ENCODE results near the gene LMF1. TPM values are rescaled to one million over a fixed set of nuclear protein-coding genes. Genes with fewer than 3 reads are reported as not detected.

The LMF1 gene
- total RNA-seq, 3 donors from 2014 or later (not counting 1 experiment from before 2014, with no cell fraction given): 28.2 to 42.2 (median 41.2) TPM

DNA sequence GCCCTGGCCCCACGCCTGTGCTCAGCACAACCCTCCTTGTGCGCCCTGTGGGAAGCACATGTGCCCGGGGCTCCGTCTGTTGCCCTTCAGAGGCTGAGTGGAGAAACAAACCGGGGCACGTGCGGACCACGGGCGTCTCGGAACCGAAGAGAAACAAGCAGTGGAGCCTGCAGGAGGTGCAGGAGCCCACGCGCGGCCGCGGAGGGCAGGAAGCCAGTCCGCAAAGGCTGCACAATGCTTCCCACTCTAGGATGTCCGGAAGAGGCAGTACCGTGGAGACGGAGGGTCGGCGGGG lies 94.8 kb downstream of the LMF1 start:
- no peaks in the 10 kb centered on the region for H3K9me3 ChIP-seq (ENCODE audit: control insufficient read depth, insufficient read depth, low read length)
- TF ChIP-seq, protein P1, sequence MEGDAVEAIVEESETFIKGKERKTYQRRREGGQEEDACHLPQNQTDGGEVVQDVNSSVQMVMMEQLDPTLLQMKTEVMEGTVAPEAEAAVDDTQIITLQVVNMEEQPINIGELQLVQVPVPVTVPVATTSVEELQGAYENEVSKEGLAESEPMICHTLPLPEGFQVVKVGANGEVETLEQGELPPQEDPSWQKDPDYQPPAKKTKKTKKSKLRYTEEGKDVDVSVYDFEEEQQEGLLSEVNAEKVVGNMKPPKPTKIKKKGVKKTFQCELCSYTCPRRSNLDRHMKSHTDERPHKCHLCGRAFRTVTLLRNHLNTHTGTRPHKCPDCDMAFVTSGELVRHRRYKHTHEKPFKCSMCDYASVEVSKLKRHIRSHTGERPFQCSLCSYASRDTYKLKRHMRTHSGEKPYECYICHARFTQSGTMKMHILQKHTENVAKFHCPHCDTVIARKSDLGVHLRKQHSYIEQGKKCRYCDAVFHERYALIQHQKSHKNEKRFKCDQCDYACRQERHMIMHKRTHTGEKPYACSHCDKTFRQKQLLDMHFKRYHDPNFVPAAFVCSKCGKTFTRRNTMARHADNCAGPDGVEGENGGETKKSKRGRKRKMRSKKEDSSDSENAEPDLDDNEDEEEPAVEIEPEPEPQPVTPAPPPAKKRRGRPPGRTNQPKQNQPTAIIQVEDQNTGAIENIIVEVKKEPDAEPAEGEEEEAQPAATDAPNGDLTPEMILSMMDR (IDR thresholded peaks at IDR 0.05): no peak
- Mint-ChIP-seq H3K36me3 (no peaks in the 10 kb centered on the region), H3K9me3 (no peaks in the 10 kb centered on the region), H3K4me3 (no peak overlapping the region), H3K4me1 (peaks cover 0 to 4% of the 10 kb centered on the region in 2 donors), H3K27me3 (ENCODE audit: low read depth in 2 of 2) (no peaks in the 10 kb centered on the region), H3K27ac (no peak overlapping the region)
- WGBS (ENCODE audit: insufficient coverage): 96% methylated on average over 22 of the region's 22 CpGs
- peaks cover 2% of the 10 kb centered on the region for H3K36me3 ChIP-seq (ENCODE audit: control insufficient read depth, insufficient read depth, low read length)
- ATAC-seq (no peak), DNase-seq (no peak)
- H3K4me3 ChIP-seq (ENCODE audit: low read length): no peak overlapping the region
- no peaks in the 10 kb centered on the region for H3K27me3 ChIP-seq (ENCODE audit: control insufficient read depth, insufficient read depth, low read length)
- no peak overlapping the region for H3K27ac ChIP-seq (ENCODE audit: low read length)
- H3K4me1 ChIP-seq (ENCODE audit: control insufficient read depth, insufficient read depth, low read length): peaks cover 7% of the 10 kb centered on the region
- intact Hi-C loops (cut with micrococcal nuclease): no loop called here

DNA sequence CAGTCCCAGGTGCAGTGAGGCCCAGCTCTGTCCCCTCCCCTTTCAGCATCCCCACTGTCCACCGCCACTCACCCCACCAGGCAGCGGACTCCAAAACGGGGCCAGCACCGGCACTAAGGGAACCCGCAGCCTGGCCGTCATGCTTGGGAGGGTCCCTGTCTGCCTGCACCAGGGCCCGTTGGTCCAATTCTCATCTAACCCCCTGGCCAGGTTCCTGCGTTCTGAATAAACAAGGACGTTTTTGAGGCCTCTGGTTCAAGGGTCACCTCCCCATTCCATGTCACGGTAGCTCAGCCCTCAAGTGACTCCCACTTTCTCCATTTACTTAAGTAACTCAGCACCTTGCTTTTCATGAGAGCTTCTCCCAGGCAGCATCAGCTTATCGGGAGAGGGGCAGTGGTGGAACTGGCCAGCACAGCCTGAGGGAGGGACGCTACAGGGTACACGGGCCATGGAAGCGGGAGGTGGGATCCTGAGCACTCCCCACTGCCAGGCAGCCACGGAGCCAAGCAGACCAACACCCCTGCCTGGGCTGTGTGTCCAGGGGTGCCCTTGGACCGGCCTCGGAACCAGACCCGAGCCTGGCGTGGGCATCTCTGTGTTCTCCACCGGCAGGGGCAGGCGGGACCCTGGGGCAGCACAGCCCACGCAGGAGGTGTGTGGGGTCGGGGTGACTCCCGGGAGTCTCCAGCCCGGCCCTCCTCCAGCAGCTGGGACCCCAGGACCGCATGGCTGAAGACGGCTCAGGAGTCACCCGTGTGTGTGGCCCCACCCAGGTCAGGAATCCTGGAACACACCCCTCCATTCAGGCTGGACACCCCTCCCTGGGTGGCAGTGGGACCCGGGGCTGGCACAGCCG lies 95.4 kb downstream of the LMF1 start:
- no peak overlapping the region for H3K4me3 ChIP-seq (ENCODE audit: low read length)
- H3K27me3 ChIP-seq (ENCODE audit: control insufficient read depth, insufficient read depth, low read length): no peaks in the 10 kb centered on the region
- Mint-ChIP-seq H3K9me3 (no peaks in the 10 kb centered on the region), H3K36me3 (no peaks in the 10 kb centered on the region), H3K27me3 (ENCODE audit: low read depth in 2 of 2) (no peaks in the 10 kb centered on the region), H3K27ac (no peak overlapping the region), H3K4me1 (peaks cover 0 to 4% of the 10 kb centered on the region in 2 donors), H3K4me3 (no peak overlapping the region)
- peaks cover 7% of the 10 kb centered on the region for H3K4me1 ChIP-seq (ENCODE audit: control insufficient read depth, insufficient read depth, low read length)
- H3K9me3 ChIP-seq (ENCODE audit: control insufficient read depth, insufficient read depth, low read length): no peaks in the 10 kb centered on the region
- intact Hi-C loops (cut with micrococcal nuclease): no loop called here
- ATAC-seq (no peak), DNase-seq (no peak)
- WGBS (ENCODE audit: insufficient coverage): 95% methylated on average over 30 of the region's 30 CpGs
- peaks cover 4% of the 10 kb centered on the region for H3K36me3 ChIP-seq (ENCODE audit: control insufficient read depth, insufficient read depth, low read length)
- TF ChIP-seq, protein P1 (IDR thresholded peaks at IDR 0.05): no peak
- H3K27ac ChIP-seq (ENCODE audit: low read length): no peak overlapping the region

DNA sequence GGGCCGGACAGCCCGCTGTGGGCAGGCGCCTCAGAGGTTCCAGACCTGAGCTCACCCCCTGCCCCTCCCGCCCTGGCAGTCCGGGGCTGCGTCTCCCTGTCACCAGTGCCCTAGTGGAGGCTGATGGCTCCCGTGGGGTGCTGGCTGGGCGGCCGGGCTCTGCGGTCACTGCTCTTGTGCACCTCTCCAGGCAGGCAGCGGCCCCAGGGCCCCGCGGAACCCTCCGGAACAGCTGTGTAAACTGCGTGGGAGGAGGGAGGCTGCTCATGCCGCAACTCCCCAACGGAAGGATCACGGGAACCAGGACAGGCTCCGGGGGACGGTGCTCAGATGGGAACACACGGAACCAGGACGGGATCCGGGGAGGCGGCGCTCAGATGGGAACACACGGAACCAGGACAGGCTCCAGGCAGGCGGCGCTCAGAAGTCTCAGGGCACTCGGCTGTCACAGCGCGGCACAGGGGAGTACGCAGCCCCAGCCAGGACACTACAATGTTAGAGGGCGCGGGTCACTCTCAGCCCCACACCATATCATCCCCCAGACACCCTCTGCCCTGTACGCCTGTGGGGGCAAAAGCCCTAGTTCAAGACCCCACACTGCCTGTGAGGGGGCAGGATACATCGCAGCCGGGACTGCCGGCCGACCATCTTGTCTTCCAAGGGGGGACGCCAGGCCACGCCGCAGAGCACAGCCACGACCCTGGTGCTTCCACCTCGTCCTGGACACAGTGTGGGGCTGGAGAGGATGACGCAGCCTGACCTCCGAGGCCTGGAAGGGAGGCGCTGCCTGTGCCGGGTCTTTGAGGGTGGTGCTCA lies 96.2 kb downstream of the LMF1 start:
- H3K9me3 ChIP-seq (ENCODE audit: control insufficient read depth, insufficient read depth, low read length): no peaks in the 10 kb centered on the region
- Mint-ChIP-seq H3K4me1 (peaks cover 0 to 4% of the 10 kb centered on the region in 2 donors), H3K4me3 (no peak overlapping the region), H3K9me3 (no peaks in the 10 kb centered on the region), H3K36me3 (no peaks in the 10 kb centered on the region), H3K27me3 (ENCODE audit: low read depth in 2 of 2) (no peaks in the 10 kb centered on the region), H3K27ac (no peak overlapping the region)
- no peak for DNase-seq
- H3K4me1 ChIP-seq (ENCODE audit: control insufficient read depth, insufficient read depth, low read length): peaks cover 7% of the 10 kb centered on the region
- intact Hi-C loops (cut with micrococcal nuclease): no loop called here
- no peak for ATAC-seq
- peaks cover 4% of the 10 kb centered on the region for H3K36me3 ChIP-seq (ENCODE audit: control insufficient read depth, insufficient read depth, low read length)
- no peak overlapping the region for H3K27ac ChIP-seq (ENCODE audit: low read length)
- TF ChIP-seq, protein P1 (IDR thresholded peaks at IDR 0.05): no peak
- WGBS (ENCODE audit: insufficient coverage): 95% methylated on average over 48 of the region's 48 CpGs
- H3K27me3 ChIP-seq (ENCODE audit: control insufficient read depth, insufficient read depth, low read length): no peaks in the 10 kb centered on the region
- H3K4me3 ChIP-seq (ENCODE audit: low read length): no peak overlapping the region

All from natural killer cell (primary cell).